ENCODE results near the gene SV2C. TPM values are rescaled to one million over a fixed set of nuclear protein-coding genes. Genes with fewer than 3 reads are reported as not detected.
"Not testable (repeated sequence)": the region's sequence is repeated elsewhere in the genome, so short reads cannot be mapped to it uniquely, and the experiment has no call there.

The SV2C gene
- total and polyA plus RNA-seq, 11 donors, result 0.12 to 0.29 (median 0.20) TPM; not detected in 5

DNA sequence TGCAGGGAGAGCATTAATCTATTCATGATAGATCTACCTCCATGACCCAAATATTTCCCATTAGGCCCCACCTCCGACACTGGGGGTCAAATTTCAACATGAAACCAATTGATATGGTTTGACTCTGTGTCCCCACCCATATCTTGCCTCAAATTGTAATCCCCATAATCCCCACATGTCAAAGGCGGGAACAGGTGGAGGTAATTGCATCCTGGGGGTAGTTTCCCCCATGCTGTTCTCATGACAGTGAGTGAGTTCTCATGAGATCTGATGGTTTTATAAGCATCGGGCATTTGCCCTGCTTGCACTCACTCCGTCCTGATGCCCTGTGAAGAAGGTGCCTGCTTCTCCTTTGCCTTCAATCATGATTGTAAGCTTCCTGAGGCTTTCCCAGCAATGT lies 153.5 kb downstream of the SV2C start:
- 82 to 87% (median 85%) methylated on average over 4 of the region's 4 CpGs for WGBS, 4 donors
- Histone ChIP-seq H3K4me1 (no peaks in the 10 kb centered on the region), H3K36me3 (no peaks in the 10 kb centered on the region), H3K4me3 (no peak overlapping the region), H3K27me3 (no peaks in the 10 kb centered on the region), H3K27ac (no peak overlapping the region), H3K9me3 (peaks cover 0 to 7% (median 0%) of the 10 kb centered on the region in 12 donors)
- DNase-seq, result no peak
- ATAC-seq, result no peak
- intact Hi-C loops (cut with DNase I), result no loop called here
- no peak for TF ChIP-seq POLR2A (IDR thresholded peaks at IDR 0.05)
- TF ChIP-seq, protein P1, sequence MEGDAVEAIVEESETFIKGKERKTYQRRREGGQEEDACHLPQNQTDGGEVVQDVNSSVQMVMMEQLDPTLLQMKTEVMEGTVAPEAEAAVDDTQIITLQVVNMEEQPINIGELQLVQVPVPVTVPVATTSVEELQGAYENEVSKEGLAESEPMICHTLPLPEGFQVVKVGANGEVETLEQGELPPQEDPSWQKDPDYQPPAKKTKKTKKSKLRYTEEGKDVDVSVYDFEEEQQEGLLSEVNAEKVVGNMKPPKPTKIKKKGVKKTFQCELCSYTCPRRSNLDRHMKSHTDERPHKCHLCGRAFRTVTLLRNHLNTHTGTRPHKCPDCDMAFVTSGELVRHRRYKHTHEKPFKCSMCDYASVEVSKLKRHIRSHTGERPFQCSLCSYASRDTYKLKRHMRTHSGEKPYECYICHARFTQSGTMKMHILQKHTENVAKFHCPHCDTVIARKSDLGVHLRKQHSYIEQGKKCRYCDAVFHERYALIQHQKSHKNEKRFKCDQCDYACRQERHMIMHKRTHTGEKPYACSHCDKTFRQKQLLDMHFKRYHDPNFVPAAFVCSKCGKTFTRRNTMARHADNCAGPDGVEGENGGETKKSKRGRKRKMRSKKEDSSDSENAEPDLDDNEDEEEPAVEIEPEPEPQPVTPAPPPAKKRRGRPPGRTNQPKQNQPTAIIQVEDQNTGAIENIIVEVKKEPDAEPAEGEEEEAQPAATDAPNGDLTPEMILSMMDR (IDR thresholded peaks at IDR 0.05), result no peak

DNA sequence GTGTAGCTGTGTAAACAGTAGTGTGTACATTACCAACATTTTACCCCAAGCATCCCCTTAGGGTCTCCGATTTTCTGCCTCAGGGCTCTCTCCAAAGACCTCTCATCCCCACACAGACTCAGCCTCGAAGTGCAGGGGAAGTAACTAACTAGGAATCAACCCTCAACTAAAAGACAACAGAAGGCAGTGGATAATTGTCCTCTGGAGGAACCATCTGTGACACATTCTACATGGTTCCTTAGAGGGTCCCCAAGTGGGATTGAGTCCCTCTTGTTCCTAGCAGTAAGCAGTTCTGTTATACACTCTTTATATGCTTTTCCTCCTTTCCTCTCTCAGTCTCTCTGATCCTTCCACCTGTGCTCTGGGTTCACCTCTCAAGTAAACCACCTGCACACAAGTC lies 157.2 kb downstream of the SV2C start:
- H3K4me1 ChIP-seq, result no peaks in the 10 kb centered on the region
- no peak overlapping the region for H3K4me3 ChIP-seq
- no peak for ATAC-seq
- no peak overlapping the region for H3K27ac ChIP-seq
- H3K36me3 ChIP-seq, result no peaks in the 10 kb centered on the region
- 57 to 65% (median 60%) methylated on average over 2 of the region's 2 CpGs for WGBS, 4 donors
- H3K9me3 ChIP-seq, result peaks cover 0 to 7% (median 0%) of the 10 kb centered on the region in 12 donors
- no peak for TF ChIP-seq POLR2A (IDR thresholded peaks at IDR 0.05)
- TF ChIP-seq, protein P1 (IDR thresholded peaks at IDR 0.05), result no peak
- intact Hi-C loops (cut with DNase I), result no loop called here
- no peaks in the 10 kb centered on the region for H3K27me3 ChIP-seq
- DNase-seq, result no peak

DNA sequence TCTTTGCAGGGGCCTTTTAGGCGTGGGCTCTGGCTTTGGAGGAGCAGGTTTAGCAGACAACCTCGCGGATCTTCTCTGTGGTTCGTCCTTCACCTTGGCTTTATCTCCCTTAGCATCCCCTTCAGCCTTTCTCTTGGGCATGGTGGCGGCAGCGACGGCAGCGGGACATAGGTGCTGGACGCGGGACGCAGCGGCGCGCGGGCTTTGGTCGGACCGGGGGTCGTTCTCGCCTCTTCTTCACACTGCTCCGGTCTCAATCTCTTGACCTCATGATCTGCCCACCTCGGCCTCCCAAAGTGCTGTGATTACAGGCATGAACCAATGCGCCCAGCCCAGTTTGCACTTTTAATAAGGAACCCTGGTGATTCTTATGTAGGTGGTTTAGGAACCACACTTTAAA lies 159.0 kb downstream of the SV2C start:
- intact Hi-C loops (cut with DNase I); H3K4me1 ChIP-seq; H3K36me3 ChIP-seq; H3K27me3 ChIP-seq; DNase-seq; ATAC-seq; H3K27ac ChIP-seq; H3K9me3 ChIP-seq; H3K4me3 ChIP-seq: not testable (repeated sequence)
- 88 to 95% (median 93%) methylated on average over 21 to 22 of the region's 22 CpGs for WGBS, 4 donors

DNA sequence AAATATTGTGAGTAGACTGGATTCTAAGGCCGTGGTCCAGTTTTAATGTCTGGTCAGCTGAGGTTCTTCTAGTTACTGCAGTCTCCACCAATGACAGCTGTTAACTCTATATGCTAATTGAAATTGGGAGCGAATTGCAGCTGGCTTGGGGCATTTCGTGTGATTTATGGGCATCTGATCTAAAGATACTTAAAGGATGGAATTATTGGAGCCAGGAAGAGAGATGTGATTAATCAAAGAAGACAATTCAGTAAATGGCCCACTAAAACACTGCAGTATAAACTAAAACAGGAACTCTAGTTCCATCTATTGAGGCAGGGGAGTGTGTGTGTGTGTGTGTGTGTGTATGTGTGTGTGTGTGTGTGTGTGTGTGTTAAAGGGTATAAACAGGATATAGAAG lies 162.4 kb downstream of the SV2C start:
- H3K4me3 ChIP-seq, result no peak overlapping the region
- no peak overlapping the region for H3K27ac ChIP-seq
- no peak for ATAC-seq
- no peak for TF ChIP-seq POLR2A (IDR thresholded peaks at IDR 0.05)
- TF ChIP-seq, protein P1 (IDR thresholded peaks at IDR 0.05), result no peak
- no peak for DNase-seq
- H3K27me3 ChIP-seq, result peaks cover 0 to 3% (median 0%) of the 10 kb centered on the region in 9 donors
- H3K4me1 ChIP-seq, result no peaks in the 10 kb centered on the region
- H3K9me3 ChIP-seq, result no peaks in the 10 kb centered on the region
- intact Hi-C loops (cut with DNase I), result no loop called here
- WGBS, 4 donors, result 68 to 89% (median 84%) methylated on average over 3 of the region's 3 CpGs
- H3K36me3 ChIP-seq, result no peaks in the 10 kb centered on the region

DNA sequence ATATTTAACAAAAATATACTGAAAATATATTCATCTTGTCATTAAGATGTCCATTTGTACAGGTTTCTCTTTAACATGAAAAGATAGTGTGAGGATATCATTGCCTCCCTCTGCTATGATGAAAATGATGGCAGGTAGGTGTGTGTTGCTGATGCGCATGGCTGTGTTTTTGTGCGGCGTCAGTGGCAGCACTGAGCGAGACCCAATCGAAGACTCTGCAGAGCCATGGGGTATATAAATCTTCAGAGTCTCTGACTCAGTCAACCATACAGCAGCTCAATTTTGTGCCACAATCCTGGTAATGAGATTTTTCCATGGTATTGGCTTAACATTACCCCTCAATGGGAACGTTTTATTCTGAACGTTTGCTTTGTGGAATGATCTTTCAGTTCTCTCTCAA lies 166.4 kb downstream of the SV2C start:
- ATAC-seq, result no peak

More for the DNA sequence above, 166.4 kb downstream of the SV2C start:
- WGBS, 4 donors, result 87 to 90% (median 89%) methylated on average over 7 of the region's 7 CpGs
- Histone ChIP-seq H3K9me3 (no peaks in the 10 kb centered on the region), H3K4me3 (no peak overlapping the region), H3K27me3 (peaks cover 0 to 15% (median 0%) of the 10 kb centered on the region in 9 donors), H3K4me1 (no peaks in the 10 kb centered on the region), H3K27ac (no peak overlapping the region), H3K36me3 (no peaks in the 10 kb centered on the region)
- intact Hi-C loops (cut with DNase I), result loop anchor here in 4 of 10 donors (10.0 kb wide), 2 partner anchors 515 to 1325 kb away; no protein-coding TSS in a partner anchor
- no peak for DNase-seq
- TF ChIP-seq, protein P1 (IDR thresholded peaks at IDR 0.05), result no peak
- TF ChIP-seq POLR2A (IDR thresholded peaks at IDR 0.05), result no peak

All from heart left ventricle (tissue), 16 donors.